Measurements from ENCODE around the gene HCST.

DNA sequence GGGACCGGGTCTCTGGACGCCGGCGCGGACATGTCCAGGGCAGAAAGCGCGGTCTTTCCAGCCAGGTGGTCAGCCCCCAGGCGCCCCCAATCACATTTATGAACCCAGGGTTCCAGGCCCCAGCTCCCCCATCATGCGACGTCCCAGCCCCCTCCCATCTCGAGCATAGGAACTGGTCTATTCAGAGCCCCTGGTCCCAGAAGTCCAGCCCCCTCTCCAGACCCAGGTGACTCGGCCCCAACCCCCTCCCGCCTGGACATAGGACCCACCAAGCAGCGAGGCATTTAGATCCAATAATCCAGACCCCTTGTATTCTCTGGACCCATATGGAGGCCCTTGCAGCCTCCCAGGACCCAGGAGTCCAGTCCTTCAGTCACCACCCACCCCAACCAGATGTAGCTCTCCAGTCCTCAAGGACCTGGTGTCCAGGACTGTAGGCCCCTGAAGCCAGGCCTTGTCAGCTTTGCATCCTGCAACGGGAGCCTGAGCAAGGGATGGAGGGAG is 33.5 kb upstream of the HCST start:
- TF ChIP-seq POLR2AphosphoS5 (IDR thresholded peaks at IDR 0.05) (no peak), POLR2A (IDR thresholded peaks at IDR 0.05) (no peak), EP300 (IDR thresholded peaks at IDR 0.05) (no peak)
- TF ChIP-seq, protein P1, sequence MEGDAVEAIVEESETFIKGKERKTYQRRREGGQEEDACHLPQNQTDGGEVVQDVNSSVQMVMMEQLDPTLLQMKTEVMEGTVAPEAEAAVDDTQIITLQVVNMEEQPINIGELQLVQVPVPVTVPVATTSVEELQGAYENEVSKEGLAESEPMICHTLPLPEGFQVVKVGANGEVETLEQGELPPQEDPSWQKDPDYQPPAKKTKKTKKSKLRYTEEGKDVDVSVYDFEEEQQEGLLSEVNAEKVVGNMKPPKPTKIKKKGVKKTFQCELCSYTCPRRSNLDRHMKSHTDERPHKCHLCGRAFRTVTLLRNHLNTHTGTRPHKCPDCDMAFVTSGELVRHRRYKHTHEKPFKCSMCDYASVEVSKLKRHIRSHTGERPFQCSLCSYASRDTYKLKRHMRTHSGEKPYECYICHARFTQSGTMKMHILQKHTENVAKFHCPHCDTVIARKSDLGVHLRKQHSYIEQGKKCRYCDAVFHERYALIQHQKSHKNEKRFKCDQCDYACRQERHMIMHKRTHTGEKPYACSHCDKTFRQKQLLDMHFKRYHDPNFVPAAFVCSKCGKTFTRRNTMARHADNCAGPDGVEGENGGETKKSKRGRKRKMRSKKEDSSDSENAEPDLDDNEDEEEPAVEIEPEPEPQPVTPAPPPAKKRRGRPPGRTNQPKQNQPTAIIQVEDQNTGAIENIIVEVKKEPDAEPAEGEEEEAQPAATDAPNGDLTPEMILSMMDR (IDR thresholded peaks at IDR 0.05): no peak
